ENCODE data around the gene LAMB1.

- TF ChIP-seq CTCF (IDR thresholded peaks at IDR 0.05; ENCODE audit: insufficient read depth, low read length) = no peak
- no peak for TF ChIP-seq POLR2AphosphoS5 (IDR thresholded peaks at IDR 0.05; ENCODE audit: low read depth)
- no peak for TF ChIP-seq GABPA (IDR thresholded peaks at IDR 0.05; ENCODE audit: low read depth)
- TF ChIP-seq REST (IDR thresholded peaks at IDR 0.05; ENCODE audit: insufficient replicate concordance, low read depth) = no peak
Observed at GRCh38 chr7:108002726-108003598, at the start of gene LAMB1.

Data from HL-60 (cell line).